ENCODE data around the gene GNG3.
"Not testable (repeated sequence)": the region's sequence is repeated elsewhere in the genome, so short reads cannot be mapped to it uniquely, and the experiment has no call there.

GNG3 gene

GRCh38 chr11:62702246-62702645 is 5.2 kb upstream of the GNG3 start:
- Histone ChIP-seq H3K27ac (ENCODE audit: low read depth, low read length) (no peak overlapping the region), H3K36me3 (ENCODE audit: low read length) (no peaks in the 10 kb centered on the region; the same call in 1 of the 2 replicates), H3K4me3 (ENCODE audit: insufficient read depth, low read length, poor library complexity, severe bottlenecking) (no peak overlapping the region), H2AFZ (ENCODE audit: low read depth, low read length, severe bottlenecking) (no peak overlapping the region), H3K9ac (ENCODE audit: low read length) (no peak overlapping the region), H3K9me2 (replicated peaks; ENCODE audit: insufficient read depth, low read length) (no peaks in the 10 kb centered on the region), H3F3A (ENCODE audit: insufficient read depth) (peaks cover 6% of the 10 kb centered on the region; the same call in 1 of the 2 replicates), H3K27me3 (ENCODE audit: low read length) (no peaks in the 10 kb centered on the region), H3K79me2 (ENCODE audit: insufficient read depth, low read length) (no peaks in the 10 kb centered on the region), H3K9me3 (ENCODE audit: insufficient read depth, low read length) (no peaks in the 10 kb centered on the region), H4K20me1 (ENCODE audit: low read depth, low read length) (no peaks in the 10 kb centered on the region), H3K4me2 (ENCODE audit: low read depth, low read length, poor library complexity, severe bottlenecking) (no peak overlapping the region)
- TF ChIP-seq, protein P1, sequence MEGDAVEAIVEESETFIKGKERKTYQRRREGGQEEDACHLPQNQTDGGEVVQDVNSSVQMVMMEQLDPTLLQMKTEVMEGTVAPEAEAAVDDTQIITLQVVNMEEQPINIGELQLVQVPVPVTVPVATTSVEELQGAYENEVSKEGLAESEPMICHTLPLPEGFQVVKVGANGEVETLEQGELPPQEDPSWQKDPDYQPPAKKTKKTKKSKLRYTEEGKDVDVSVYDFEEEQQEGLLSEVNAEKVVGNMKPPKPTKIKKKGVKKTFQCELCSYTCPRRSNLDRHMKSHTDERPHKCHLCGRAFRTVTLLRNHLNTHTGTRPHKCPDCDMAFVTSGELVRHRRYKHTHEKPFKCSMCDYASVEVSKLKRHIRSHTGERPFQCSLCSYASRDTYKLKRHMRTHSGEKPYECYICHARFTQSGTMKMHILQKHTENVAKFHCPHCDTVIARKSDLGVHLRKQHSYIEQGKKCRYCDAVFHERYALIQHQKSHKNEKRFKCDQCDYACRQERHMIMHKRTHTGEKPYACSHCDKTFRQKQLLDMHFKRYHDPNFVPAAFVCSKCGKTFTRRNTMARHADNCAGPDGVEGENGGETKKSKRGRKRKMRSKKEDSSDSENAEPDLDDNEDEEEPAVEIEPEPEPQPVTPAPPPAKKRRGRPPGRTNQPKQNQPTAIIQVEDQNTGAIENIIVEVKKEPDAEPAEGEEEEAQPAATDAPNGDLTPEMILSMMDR (IDR thresholded peaks at IDR 0.05; ENCODE audit: insufficient read depth, low read length, poor library complexity, severe bottlenecking), result no peak
- no peak for TF ChIP-seq EZH2phosphoT487 (conservative IDR thresholded peaks at IDR 0.05; ENCODE audit: low read length)

DNA sequence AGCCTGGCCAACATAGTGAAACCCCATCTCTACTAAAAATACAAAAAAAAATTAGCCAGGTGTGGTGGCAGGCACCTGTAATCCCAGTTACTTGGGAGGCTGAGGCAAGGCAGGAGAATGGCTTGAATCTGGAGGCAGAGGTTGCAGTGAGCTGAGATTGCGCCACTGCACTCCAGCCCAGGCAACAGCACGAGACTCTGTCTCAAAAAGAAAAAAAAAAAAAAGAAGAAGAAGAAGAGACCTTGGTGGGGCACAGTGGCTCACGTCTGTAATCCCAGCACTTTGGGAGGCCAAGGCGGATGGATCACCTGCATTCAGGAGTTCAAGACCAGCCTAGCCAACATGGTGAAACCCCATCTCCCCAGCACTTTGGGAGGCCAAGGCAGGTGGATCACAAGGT is 3.6 kb upstream of the GNG3 start:
- not testable (repeated sequence) for H4K20me1 ChIP-seq (ENCODE audit: low read depth, low read length); H3K27ac ChIP-seq (ENCODE audit: low read depth, low read length)

GRCh38 chr11:62705413-62705812 is 2.1 kb upstream of the GNG3 start:
- peak overlapping the region; percentile 60 for H3K4me3 ChIP-seq (ENCODE audit: insufficient read depth, low read length, poor library complexity, severe bottlenecking)
- no peaks in the 10 kb centered on the region for H3K27me3 ChIP-seq (ENCODE audit: low read length)
- no peaks in the 10 kb centered on the region for H3K9me3 ChIP-seq (ENCODE audit: insufficient read depth, low read length)
- peak overlapping the region; percentile 69 for H3K4me2 ChIP-seq (ENCODE audit: low read depth, low read length, poor library complexity, severe bottlenecking)
- H3K9ac ChIP-seq (ENCODE audit: low read length), result peak overlapping the region; percentile 56
- no peak for TF ChIP-seq EZH2phosphoT487 (conservative IDR thresholded peaks at IDR 0.05; ENCODE audit: low read length)
- TF ChIP-seq, protein P1 (IDR thresholded peaks at IDR 0.05; ENCODE audit: insufficient read depth, low read length, poor library complexity, severe bottlenecking), result no peak
- H3K27ac ChIP-seq (ENCODE audit: low read depth, low read length), result no peak overlapping the region
- peaks cover 12% of the 10 kb centered on the region; the same call in 1 of the 2 replicates for H3F3A ChIP-seq (ENCODE audit: insufficient read depth)
- no peaks in the 10 kb centered on the region; the same call in 1 of the 2 replicates for H3K36me3 ChIP-seq (ENCODE audit: low read length)
- no peak overlapping the region for H2AFZ ChIP-seq (ENCODE audit: low read depth, low read length, severe bottlenecking)
- H3K9me2 ChIP-seq (replicated peaks; ENCODE audit: insufficient read depth, low read length), result no peaks in the 10 kb centered on the region
- no peaks in the 10 kb centered on the region for H3K79me2 ChIP-seq (ENCODE audit: insufficient read depth, low read length)
- no peaks in the 10 kb centered on the region for H4K20me1 ChIP-seq (ENCODE audit: low read depth, low read length)

More for the DNA sequence above, 3.6 kb upstream of the GNG3 start:
- H3F3A ChIP-seq (ENCODE audit: insufficient read depth), result peaks cover 12% of the 10 kb centered on the region; the same call in 1 of the 2 replicates
- not testable (repeated sequence) for H3K4me3 ChIP-seq (ENCODE audit: insufficient read depth, low read length, poor library complexity, severe bottlenecking); H3K9me2 ChIP-seq (replicated peaks; ENCODE audit: insufficient read depth, low read length); H3K27me3 ChIP-seq (ENCODE audit: low read length); H3K36me3 ChIP-seq (ENCODE audit: low read length); H2AFZ ChIP-seq (ENCODE audit: low read depth, low read length, severe bottlenecking); H3K9ac ChIP-seq (ENCODE audit: low read length); H3K9me3 ChIP-seq (ENCODE audit: insufficient read depth, low read length); H3K4me2 ChIP-seq (ENCODE audit: low read depth, low read length, poor library complexity, severe bottlenecking); H3K79me2 ChIP-seq (ENCODE audit: insufficient read depth, low read length)

DNA sequence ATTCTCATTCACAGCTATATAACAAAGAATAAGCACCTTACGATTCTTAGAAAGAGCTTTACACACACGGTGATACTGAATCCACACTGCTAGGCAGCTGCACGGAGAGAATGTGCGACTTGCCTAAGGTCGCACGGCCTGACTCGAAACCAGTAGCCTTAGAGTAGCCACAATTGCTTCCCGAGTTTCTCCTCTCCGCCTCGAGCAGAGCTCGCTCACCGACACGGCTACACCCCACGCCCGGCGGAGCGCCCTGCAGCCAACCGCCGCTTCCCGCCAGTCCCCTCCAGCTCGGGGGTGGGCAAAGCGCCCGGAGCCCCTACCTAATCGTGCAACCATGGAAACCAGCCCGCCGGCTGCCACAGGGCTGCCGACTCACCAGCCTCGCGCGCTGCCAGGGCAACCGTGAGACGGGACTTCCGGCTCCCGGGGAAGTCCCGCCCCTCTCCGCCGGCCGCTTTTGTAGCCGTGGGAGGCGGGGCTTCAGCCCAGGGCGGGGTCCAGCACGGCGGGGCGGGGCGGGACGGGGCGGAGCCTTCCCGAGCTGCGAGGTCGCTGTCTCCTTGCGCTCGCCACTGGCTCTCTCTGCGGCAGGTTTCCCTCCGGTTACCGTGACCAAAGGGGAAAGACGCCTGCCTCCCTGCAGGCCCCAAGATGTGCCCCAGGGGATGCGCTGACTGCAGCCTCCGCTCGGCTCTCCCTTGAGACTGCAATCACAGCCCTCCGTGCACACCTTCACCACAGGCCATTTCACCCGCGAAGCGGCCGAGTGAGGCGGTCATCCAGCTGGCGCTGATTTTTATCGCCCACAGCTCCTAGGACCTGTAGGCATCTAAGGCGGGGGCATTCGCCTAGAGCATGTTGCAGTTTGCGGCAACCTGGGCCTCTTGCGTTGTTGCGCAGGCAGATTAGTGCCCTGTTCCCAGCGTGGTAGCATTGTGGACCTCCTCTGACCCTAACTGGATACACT is 1.3 kb upstream of the GNG3 start:
- Histone ChIP-seq H2AFZ (ENCODE audit: low read depth, low read length, severe bottlenecking) (peak overlapping the region; percentile 37), H3K36me3 (ENCODE audit: low read length) (no peaks in the 10 kb centered on the region; the same call in 1 of the 2 replicates), H3K4me3 (ENCODE audit: insufficient read depth, low read length, poor library complexity, severe bottlenecking) (peak overlapping the region; percentile 60), H3F3A (ENCODE audit: insufficient read depth) (peaks cover 12% of the 10 kb centered on the region; the same call in 1 of the 2 replicates), H3K9me3 (ENCODE audit: insufficient read depth, low read length) (no peaks in the 10 kb centered on the region), H3K27ac (ENCODE audit: low read depth, low read length) (no peak overlapping the region), H3K79me2 (ENCODE audit: insufficient read depth, low read length) (no peaks in the 10 kb centered on the region), H3K27me3 (ENCODE audit: low read length) (no peaks in the 10 kb centered on the region), H4K20me1 (ENCODE audit: low read depth, low read length) (no peaks in the 10 kb centered on the region), H3K4me2 (ENCODE audit: low read depth, low read length, poor library complexity, severe bottlenecking) (peak overlapping the region; percentile 69), H3K9ac (ENCODE audit: low read length) (peak overlapping the region; percentile 56), H3K9me2 (replicated peaks; ENCODE audit: insufficient read depth, low read length) (no peaks in the 10 kb centered on the region)
- TF ChIP-seq, protein P1 (IDR thresholded peaks at IDR 0.05; ENCODE audit: insufficient read depth, low read length, poor library complexity, severe bottlenecking), result no peak
- TF ChIP-seq EZH2phosphoT487 (conservative IDR thresholded peaks at IDR 0.05; ENCODE audit: low read length), result no peak

Measured in SU-DHL-6 (cell line).